ENCODE results near the gene RAD51D.
"Not testable (repeated sequence)": the region's sequence is repeated elsewhere in the genome, so short reads cannot be mapped to it uniquely, and the experiment has no call there.

The RAD51D gene

DNA sequence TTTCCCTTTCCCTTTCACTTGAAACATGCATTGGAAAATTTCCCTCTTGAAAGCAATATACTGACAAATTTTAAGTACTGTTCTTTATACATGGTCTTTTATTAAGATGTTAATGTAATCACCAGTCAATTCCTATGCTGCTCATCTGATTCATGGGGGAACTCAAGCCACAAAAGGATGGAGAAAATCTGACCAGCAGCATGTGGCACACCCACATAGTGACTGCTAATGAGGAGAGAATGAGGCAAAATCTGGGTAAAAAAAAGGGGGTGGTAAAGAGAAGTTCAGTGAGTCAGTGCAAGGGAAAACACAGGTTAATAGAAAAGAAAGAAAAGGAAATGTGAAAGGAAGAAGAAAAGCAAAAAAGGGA, 67.4 kb downstream of the RAD51D start:
- no peak overlapping the region for H3K9ac ChIP-seq (ENCODE audit: insufficient read length, low read depth)
- H3K9me3 ChIP-seq (ENCODE audit: insufficient read depth, low read length) = no peaks in the 10 kb centered on the region
- TF ChIP-seq YY1 (IDR thresholded peaks at IDR 0.05; ENCODE audit: insufficient read depth, insufficient read length) (no peak), SUZ12 (IDR thresholded peaks at IDR 0.05; ENCODE audit: extremely low read depth, insufficient read depth, insufficient read length) (no peak), ZNF274 (IDR thresholded peaks at IDR 0.05; ENCODE audit: low read depth, low read length) (no peak)
- H3K4me1 ChIP-seq (ENCODE audit: insufficient read depth, insufficient read length) = no peaks in the 10 kb centered on the region
- H3K36me3 ChIP-seq (ENCODE audit: insufficient read depth, insufficient read length, low read length) = no peaks in the 10 kb centered on the region
- no peak overlapping the region for H3K4me3 ChIP-seq (ENCODE audit: insufficient read length, low read depth)
- no peaks in the 10 kb centered on the region for H3K27me3 ChIP-seq (ENCODE audit: insufficient read depth, insufficient read length)
- DNase-seq (ENCODE audit: low read depth, low spot score) = no peak

DNA sequence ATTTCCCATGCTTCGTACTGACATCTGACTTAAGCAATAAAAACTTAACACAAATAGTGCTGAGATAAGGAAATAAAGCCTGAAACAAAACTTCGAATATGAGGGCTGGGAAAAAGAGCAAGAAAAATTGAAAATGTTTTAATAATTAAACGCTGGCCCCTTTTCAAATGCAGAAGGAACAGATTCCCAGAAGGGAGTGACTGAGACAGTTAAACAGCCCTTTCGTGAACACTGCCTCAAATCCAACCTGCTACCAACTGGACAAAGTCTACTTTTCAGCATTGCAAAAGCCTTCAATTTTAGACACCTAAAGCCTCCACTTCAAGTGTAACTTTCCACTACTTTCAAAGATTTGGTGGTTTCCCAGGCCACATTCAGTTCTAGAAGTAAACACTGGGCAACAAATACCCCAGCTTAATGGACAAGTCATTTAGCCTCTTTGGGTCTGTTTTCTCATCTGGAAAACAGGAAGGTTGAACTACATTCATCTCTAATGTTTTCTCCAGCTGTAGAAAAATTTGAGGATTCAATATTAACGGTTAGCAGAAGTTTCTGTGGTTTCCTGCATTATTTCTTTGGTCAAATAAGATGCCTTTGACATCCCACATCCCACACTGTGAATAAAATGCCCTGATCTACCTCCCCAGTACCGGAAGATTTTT, 68.0 kb downstream of the RAD51D start:
- Histone ChIP-seq H3K27me3 (ENCODE audit: insufficient read depth, insufficient read length) (no peaks in the 10 kb centered on the region), H3K4me1 (ENCODE audit: insufficient read depth, insufficient read length) (no peaks in the 10 kb centered on the region), H3K36me3 (ENCODE audit: insufficient read depth, insufficient read length, low read length) (no peaks in the 10 kb centered on the region), H3K9ac (ENCODE audit: insufficient read length, low read depth) (no peak overlapping the region), H3K9me3 (ENCODE audit: insufficient read depth, low read length) (no peaks in the 10 kb centered on the region), H3K4me3 (ENCODE audit: insufficient read length, low read depth) (no peak overlapping the region)
- no peak for DNase-seq (ENCODE audit: low read depth, low spot score)
- TF ChIP-seq YY1 (IDR thresholded peaks at IDR 0.05; ENCODE audit: insufficient read depth, insufficient read length) = no peak

DNA sequence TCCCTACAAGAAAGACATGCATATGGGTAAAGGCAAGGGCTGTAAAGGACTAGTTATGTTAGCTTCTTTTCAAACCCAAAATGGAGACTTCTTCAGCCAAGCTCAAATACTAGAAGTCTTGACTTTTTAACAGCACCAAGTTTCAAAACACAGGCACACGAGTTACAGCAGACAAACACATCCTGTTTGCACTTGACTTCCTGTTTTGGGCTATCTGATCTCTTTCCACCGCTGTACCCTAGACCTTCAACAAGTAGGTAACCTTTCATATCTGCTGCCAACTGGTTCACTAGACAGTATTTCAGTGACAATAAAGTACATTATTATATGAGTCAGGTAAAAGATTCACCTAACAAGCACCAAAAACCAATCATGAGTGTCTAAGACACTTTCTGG, 68.5 kb downstream of the RAD51D start:
- Histone ChIP-seq H3K27me3 (ENCODE audit: insufficient read depth, insufficient read length) (no peaks in the 10 kb centered on the region), H3K4me3 (ENCODE audit: insufficient read length, low read depth) (no peak overlapping the region), H3K36me3 (ENCODE audit: insufficient read depth, insufficient read length, low read length) (no peaks in the 10 kb centered on the region), H3K4me1 (ENCODE audit: insufficient read depth, insufficient read length) (no peaks in the 10 kb centered on the region), H3K9me3 (ENCODE audit: insufficient read depth, low read length) (no peaks in the 10 kb centered on the region), H3K9ac (ENCODE audit: insufficient read length, low read depth) (no peak overlapping the region)
- TF ChIP-seq YY1 (IDR thresholded peaks at IDR 0.05; ENCODE audit: insufficient read depth, insufficient read length) (no peak), ZNF274 (IDR thresholded peaks at IDR 0.05; ENCODE audit: low read depth, low read length) (no peak), SUZ12 (IDR thresholded peaks at IDR 0.05; ENCODE audit: extremely low read depth, insufficient read depth, insufficient read length) (no peak)
- no peak for DNase-seq (ENCODE audit: low read depth, low spot score)

DNA sequence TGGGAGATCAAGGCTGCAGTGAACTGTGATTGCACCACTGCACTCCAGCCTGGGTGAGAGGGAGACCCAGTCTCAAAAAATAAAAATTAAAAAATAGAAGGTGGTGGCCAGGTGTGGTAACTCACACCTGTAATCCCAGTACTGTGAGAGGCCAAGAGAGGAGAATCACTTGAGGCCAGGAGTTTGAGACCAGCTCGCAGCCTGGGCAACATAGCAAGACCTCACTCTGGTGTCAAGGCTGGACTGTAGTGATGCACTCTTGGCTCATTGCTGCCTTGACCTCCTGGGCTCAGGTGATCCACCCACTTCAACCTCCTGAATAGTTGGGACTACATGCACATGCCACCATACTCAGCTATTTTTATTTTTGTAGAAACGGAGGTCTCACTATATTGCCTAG, 69.5 kb downstream of the RAD51D start:
- Histone ChIP-seq H3K9ac (ENCODE audit: insufficient read length, low read depth) (no peak overlapping the region), H3K9me3 (ENCODE audit: insufficient read depth, low read length) (no peaks in the 10 kb centered on the region), H3K4me1 (ENCODE audit: insufficient read depth, insufficient read length) (no peaks in the 10 kb centered on the region), H3K36me3 (ENCODE audit: insufficient read depth, insufficient read length, low read length) (no peaks in the 10 kb centered on the region), H3K4me3 (ENCODE audit: insufficient read length, low read depth) (no peak overlapping the region), H3K27me3 (ENCODE audit: insufficient read depth, insufficient read length) (no peaks in the 10 kb centered on the region)
- TF ChIP-seq ZNF274 (IDR thresholded peaks at IDR 0.05; ENCODE audit: low read depth, low read length) = no peak
- TF ChIP-seq SUZ12 (IDR thresholded peaks at IDR 0.05; ENCODE audit: extremely low read depth, insufficient read depth, insufficient read length) = no peak
- TF ChIP-seq YY1 (IDR thresholded peaks at IDR 0.05; ENCODE audit: insufficient read depth, insufficient read length) = no peak
- DNase-seq (ENCODE audit: low read depth, low spot score) = no peak

DNA sequence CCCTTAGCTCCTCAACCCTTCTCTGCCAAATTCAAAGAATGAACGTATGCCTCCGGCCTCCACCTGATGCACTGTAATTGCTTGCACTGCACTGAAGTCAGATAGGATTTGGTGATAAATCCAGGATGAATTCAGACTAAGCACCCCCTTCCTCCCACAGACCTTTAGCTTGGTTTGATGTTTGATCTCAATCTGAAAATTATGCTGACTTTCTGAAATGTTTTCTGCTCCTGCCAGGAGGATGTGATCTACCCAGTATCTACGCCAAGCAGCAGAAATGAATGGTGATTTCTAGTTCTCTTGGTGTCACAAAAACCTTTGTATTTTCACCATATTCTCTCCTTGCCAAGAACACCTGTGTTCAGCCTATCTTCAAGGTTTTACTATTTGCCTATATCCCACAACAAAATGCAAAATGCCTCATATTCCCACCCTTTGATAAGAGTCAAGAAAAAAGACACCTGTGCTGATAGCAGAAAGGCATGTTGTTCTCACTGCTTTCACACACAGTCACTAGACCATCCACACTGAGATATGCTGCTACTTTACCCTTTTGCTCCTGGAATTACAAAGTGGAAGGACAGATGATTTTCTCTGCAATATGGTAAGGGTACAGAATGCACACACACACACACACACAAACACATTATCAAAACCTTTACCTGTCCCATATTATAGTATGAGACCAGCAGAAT, 70.8 kb downstream of the RAD51D start:
- H3K27me3 ChIP-seq (ENCODE audit: insufficient read depth, insufficient read length) = no peaks in the 10 kb centered on the region
- no peaks in the 10 kb centered on the region for H3K9me3 ChIP-seq (ENCODE audit: insufficient read depth, low read length)
- no peaks in the 10 kb centered on the region for H3K4me1 ChIP-seq (ENCODE audit: insufficient read depth, insufficient read length)
- no peaks in the 10 kb centered on the region for H3K36me3 ChIP-seq (ENCODE audit: insufficient read depth, insufficient read length, low read length)
- no peak overlapping the region for H3K9ac ChIP-seq (ENCODE audit: insufficient read length, low read depth)
- no peak for DNase-seq (ENCODE audit: low read depth, low spot score)
- TF ChIP-seq SUZ12 (IDR thresholded peaks at IDR 0.05; ENCODE audit: extremely low read depth, insufficient read depth, insufficient read length) (no peak), YY1 (IDR thresholded peaks at IDR 0.05; ENCODE audit: insufficient read depth, insufficient read length) (no peak), ZNF274 (IDR thresholded peaks at IDR 0.05; ENCODE audit: low read depth, low read length) (no peak)
- no peak overlapping the region for H3K4me3 ChIP-seq (ENCODE audit: insufficient read length, low read depth)

DNA sequence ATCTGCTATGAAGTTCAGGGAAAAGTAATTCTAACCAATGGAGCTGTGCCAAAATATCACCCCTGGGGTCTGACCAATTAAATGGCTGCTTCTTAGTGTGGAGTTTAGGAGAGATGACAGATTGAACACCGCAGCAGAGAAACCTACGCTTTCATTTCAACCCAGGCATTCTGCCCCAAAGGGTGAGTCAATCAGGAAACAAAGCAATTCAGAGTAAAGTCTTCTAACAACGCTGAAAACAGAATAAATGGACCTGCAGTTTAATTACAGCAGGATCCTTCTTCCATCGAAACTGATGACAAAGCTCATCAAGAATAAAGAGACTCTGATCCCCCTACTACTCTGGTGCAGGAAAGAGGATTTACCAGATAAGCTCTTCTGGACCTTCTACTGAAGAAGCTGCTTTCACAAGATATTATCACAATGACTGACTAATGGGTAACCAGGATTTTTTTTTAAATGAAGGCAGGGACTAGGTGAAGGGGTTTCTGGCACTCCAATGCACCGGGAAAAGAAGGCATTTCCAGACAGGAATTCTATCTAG, 72.8 kb downstream of the RAD51D start:
- DNase-seq (ENCODE audit: low read depth, low spot score) = no peak
- Histone ChIP-seq H3K9ac (ENCODE audit: insufficient read length, low read depth) (no peak overlapping the region), H3K4me3 (ENCODE audit: insufficient read length, low read depth) (no peak overlapping the region)

DNA sequence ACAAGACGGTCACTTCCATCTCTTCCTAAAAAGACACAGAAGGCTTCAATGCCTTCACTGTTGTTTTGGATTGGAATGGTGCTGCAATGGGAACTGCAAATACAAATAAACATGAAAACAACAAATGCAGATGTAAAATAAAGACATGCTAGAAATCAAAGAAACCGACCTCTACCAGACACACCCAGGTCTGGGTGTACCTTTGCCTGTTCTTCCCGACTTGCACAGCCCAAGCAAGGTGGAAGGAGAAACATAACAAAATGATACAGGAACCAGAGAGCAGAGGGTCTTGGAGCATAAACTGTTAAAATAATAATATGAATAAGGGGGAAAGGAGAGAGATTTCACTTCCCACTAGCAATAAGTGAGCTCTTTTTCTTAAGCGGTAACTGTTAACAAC, 73.4 kb downstream of the RAD51D start:
- TF ChIP-seq YY1 (IDR thresholded peaks at IDR 0.05; ENCODE audit: insufficient read depth, insufficient read length) (no peak), ZNF274 (IDR thresholded peaks at IDR 0.05; ENCODE audit: low read depth, low read length) (no peak), SUZ12 (IDR thresholded peaks at IDR 0.05; ENCODE audit: extremely low read depth, insufficient read depth, insufficient read length) (no peak)
- H3K9ac ChIP-seq (ENCODE audit: insufficient read length, low read depth) = no peak overlapping the region
- H3K27me3 ChIP-seq (ENCODE audit: insufficient read depth, insufficient read length) = no peaks in the 10 kb centered on the region
- DNase-seq (ENCODE audit: low read depth, low spot score) = no peak
- no peaks in the 10 kb centered on the region for H3K4me1 ChIP-seq (ENCODE audit: insufficient read depth, insufficient read length)
- no peaks in the 10 kb centered on the region for H3K36me3 ChIP-seq (ENCODE audit: insufficient read depth, insufficient read length, low read length)
- H3K4me3 ChIP-seq (ENCODE audit: insufficient read length, low read depth) = no peak overlapping the region
- no peaks in the 10 kb centered on the region for H3K9me3 ChIP-seq (ENCODE audit: insufficient read depth, low read length)

More for the DNA sequence above, 72.8 kb downstream of the RAD51D start:
- Histone ChIP-seq H3K27me3 (ENCODE audit: insufficient read depth, insufficient read length) (no peaks in the 10 kb centered on the region), H3K9me3 (ENCODE audit: insufficient read depth, low read length) (no peaks in the 10 kb centered on the region), H3K36me3 (ENCODE audit: insufficient read depth, insufficient read length, low read length) (no peaks in the 10 kb centered on the region), H3K4me1 (ENCODE audit: insufficient read depth, insufficient read length) (no peaks in the 10 kb centered on the region)
- TF ChIP-seq YY1 (IDR thresholded peaks at IDR 0.05; ENCODE audit: insufficient read depth, insufficient read length) = no peak
- no peak for TF ChIP-seq ZNF274 (IDR thresholded peaks at IDR 0.05; ENCODE audit: low read depth, low read length)
- TF ChIP-seq SUZ12 (IDR thresholded peaks at IDR 0.05; ENCODE audit: extremely low read depth, insufficient read depth, insufficient read length) = no peak

DNA sequence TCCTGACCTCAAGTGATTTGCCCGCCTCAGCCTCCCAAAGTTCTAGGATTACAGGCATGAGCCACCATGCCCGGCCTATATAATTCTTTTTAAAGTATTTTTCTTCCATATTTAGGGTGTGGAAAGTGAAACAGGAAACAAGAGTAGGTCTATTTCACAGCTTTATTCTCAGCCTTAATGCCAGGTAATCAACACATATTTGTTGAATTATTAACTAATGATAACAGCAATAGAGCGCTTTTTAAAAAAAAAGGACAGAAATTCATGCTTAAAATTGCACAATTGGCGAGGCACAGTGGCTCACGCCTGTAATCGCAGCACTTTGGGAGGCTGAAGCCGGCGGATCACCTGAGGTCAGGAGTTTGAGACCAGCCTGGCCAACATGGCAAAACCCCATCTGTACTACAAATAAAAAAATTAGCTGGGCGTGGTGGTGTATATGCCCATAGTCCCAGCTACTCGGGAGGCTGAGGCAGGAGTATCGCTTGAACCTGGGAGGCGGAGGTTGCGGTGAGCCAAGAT, 74.1 kb downstream of the RAD51D start:
- H3K4me3 ChIP-seq (ENCODE audit: insufficient read length, low read depth); H3K27me3 ChIP-seq (ENCODE audit: insufficient read depth, insufficient read length); H3K36me3 ChIP-seq (ENCODE audit: insufficient read depth, insufficient read length, low read length); H3K4me1 ChIP-seq (ENCODE audit: insufficient read depth, insufficient read length); H3K9me3 ChIP-seq (ENCODE audit: insufficient read depth, low read length); H3K9ac ChIP-seq (ENCODE audit: insufficient read length, low read depth); DNase-seq (ENCODE audit: low read depth, low spot score): not testable (repeated sequence)
